ENCODE data around the gene EPN1. TPM values are rescaled to one million over a fixed set of nuclear protein-coding genes. Genes with fewer than 3 reads are reported as not detected.

Gene EPN1
- total and polyA plus RNA-seq, 2 of the 13 experiments (the other 11 are each of a cell fraction or from before 2014, with no cell fraction given): 28.9 to 31.7 TPM

GRCh38 chr19:55704494-55705245, 29.6 kb downstream of the EPN1 start:
- H3K4me3 ChIP-seq (replicated peaks in 1 of 3; ENCODE audit: insufficient read depth in 1 of 3, low read depth in 2 of 3, low read length in 3 of 3): no peak overlapping the region
- no peak overlapping the region for H3K27ac ChIP-seq (ENCODE audit: extremely low read length, insufficient read depth, low read length)
- intact Hi-C loops (cut with micrococcal nuclease; ENCODE audit: unreplicated experiment): no loop called here
- no peak overlapping the region for H3K9ac ChIP-seq (ENCODE audit: insufficient read depth, low read depth, low read length)
- in situ Hi-C loops (cut with HindIII; ENCODE audit: extremely low pct_ligation_motif_present, low pct_unique_long_range_greater_than_20kb): no loop called here
- TF ChIP-seq ZNF576 (CRISPR knock-in tag; IDR thresholded peaks at IDR 0.05) (no peak), MEF2D (CRISPR knock-in tag; IDR thresholded peaks at IDR 0.05) (0 out of 2 replicates have a peak, but pooled peaks have one; percentile 25), CTCF (CRISPR knock-in tag; IDR thresholded peaks at IDR 0.05) (peak; percentile 29), RXRA (CRISPR knock-in tag; IDR thresholded peaks at IDR 0.05) (no peak)
- peaks cover 0 to 15% of the 10 kb centered on the region in 2 experiments; a peak in 2 of 5 replicates for H3K36me3 ChIP-seq (replicated peaks in 1 of 2; ENCODE audit: control insufficient read depth in 1 of 2, insufficient read depth in 2 of 2, low read length in 2 of 2)
- FAIRE-seq (no peak), ATAC-seq (peak; percentile 54), DNase-seq (ENCODE audit: low spot score) (no peak)
- no TSS peak for BruUV-seq (replicated peaks)
- H3K9me3 ChIP-seq (ENCODE audit: low read length): no peaks in the 10 kb centered on the region
- H3K27me3 ChIP-seq (ENCODE audit: control insufficient read depth in 1 of 2, insufficient read depth in 2 of 2, low read length in 2 of 2): no peaks in the 10 kb centered on the region
- ChIA-PET POLR2A (no interaction called here), CTCF (ENCODE audit: low intra/inter-chr PET ratio, low total read pairs) (no interaction called here)
- WGBS (ENCODE audit: low lambda C conversion rate): 100% methylated on average over 15 of the region's 15 CpGs
- H2AFZ ChIP-seq (ENCODE audit: low read length): no peak overlapping the region
- no peaks in the 10 kb centered on the region for H3K79me2 ChIP-seq (ENCODE audit: insufficient read depth, low read length)
- H3K4me2 ChIP-seq (ENCODE audit: low read depth, low read length): no peak overlapping the region
- H4K20me1 ChIP-seq (ENCODE audit: insufficient read depth, low read length): no peaks in the 10 kb centered on the region
- H3K4me1 ChIP-seq (ENCODE audit: insufficient read depth, low read length): no peaks in the 10 kb centered on the region

DNA sequence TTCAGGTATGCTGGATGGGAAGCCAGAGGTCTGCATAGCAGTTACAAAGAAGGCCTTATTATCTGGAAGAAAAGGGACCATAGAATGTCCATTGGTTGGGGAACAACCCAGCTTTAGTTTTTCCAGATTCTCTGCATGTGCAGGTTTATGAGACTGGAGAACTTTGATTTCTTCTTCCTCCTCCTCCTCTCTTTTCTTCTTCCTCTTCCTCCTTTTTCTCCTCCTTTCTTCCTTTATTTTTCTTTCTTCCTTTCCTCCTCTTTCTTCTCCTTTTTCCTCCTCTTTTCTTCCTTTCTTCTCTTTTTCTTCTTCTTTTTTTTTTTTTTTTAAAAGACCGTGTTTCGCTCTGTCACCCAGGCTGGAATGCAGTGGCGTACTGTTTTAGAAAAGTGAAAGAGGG, 30.9 kb downstream of the EPN1 start:
- no peak for DNase-seq (ENCODE audit: low spot score)
- FAIRE-seq: no peak
- CTCF ChIA-PET (ENCODE audit: low intra/inter-chr PET ratio, low total read pairs): no interaction called here
- BruUV-seq (replicated peaks): no TSS peak
- in situ Hi-C loops (cut with HindIII; ENCODE audit: extremely low pct_ligation_motif_present, low pct_unique_long_range_greater_than_20kb): no loop called here
- intact Hi-C loops (cut with micrococcal nuclease; ENCODE audit: unreplicated experiment): no loop called here
- WGBS (ENCODE audit: low lambda C conversion rate): 98% methylated on average over 3 of the region's 3 CpGs
- H2AFZ ChIP-seq (ENCODE audit: low read length): no peak overlapping the region
- H3K27ac ChIP-seq (ENCODE audit: extremely low read length, insufficient read depth, low read length): no peak overlapping the region
- H3K9me3 ChIP-seq (ENCODE audit: low read length): no peaks in the 10 kb centered on the region
- no peaks in the 10 kb centered on the region for H3K27me3 ChIP-seq (ENCODE audit: control insufficient read depth in 1 of 2, insufficient read depth in 2 of 2, low read length in 2 of 2)
- H3K4me3 ChIP-seq (replicated peaks in 1 of 3; ENCODE audit: insufficient read depth in 1 of 3, low read depth in 2 of 3, low read length in 3 of 3): no peak overlapping the region
- H3K79me2 ChIP-seq (ENCODE audit: insufficient read depth, low read length): no peaks in the 10 kb centered on the region
- H3K36me3 ChIP-seq (replicated peaks in 1 of 2; ENCODE audit: control insufficient read depth in 1 of 2, insufficient read depth in 2 of 2, low read length in 2 of 2): peaks cover 0 to 10% of the 10 kb centered on the region in 2 experiments; a peak in 1 of 5 replicates
- no peak for TF ChIP-seq NFE2L1 (CRISPR knock-in tag; IDR thresholded peaks at IDR 0.05; ENCODE audit: borderline replicate concordance)
- no peak for TF ChIP-seq FOSL1 (CRISPR knock-in tag; IDR thresholded peaks at IDR 0.05; ENCODE audit: borderline replicate concordance)
- TF ChIP-seq ZNF414 (CRISPR knock-in tag; IDR thresholded peaks at IDR 0.05): no peak
- TF ChIP-seq NONO (IDR thresholded peaks at IDR 0.05): no peak
- TF ChIP-seq NONO (CRISPR knock-in tag; conservative IDR thresholded peaks at IDR 0.05): no peak
- TF ChIP-seq ZNF30 (CRISPR knock-in tag; IDR thresholded peaks at IDR 0.05): no peak
- no peak for TF ChIP-seq SP4 (CRISPR knock-in tag; IDR thresholded peaks at IDR 0.05)
- TF ChIP-seq, protein P1, sequence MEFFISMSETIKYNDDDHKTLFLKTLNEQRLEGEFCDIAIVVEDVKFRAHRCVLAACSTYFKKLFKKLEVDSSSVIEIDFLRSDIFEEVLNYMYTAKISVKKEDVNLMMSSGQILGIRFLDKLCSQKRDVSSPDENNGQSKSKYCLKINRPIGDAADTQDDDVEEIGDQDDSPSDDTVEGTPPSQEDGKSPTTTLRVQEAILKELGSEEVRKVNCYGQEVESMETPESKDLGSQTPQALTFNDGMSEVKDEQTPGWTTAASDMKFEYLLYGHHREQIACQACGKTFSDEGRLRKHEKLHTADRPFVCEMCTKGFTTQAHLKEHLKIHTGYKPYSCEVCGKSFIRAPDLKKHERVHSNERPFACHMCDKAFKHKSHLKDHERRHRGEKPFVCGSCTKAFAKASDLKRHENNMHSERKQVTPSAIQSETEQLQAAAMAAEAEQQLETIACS (CRISPR knock-in tag; IDR thresholded peaks at IDR 0.05): no peak
- TF ChIP-seq DNMT3B (CRISPR knock-in tag; conservative IDR thresholded peaks at IDR 0.05): no peak
- no peak overlapping the region for H3K4me2 ChIP-seq (ENCODE audit: low read depth, low read length)
- no peaks in the 10 kb centered on the region for H3K4me1 ChIP-seq (ENCODE audit: insufficient read depth, low read length)
- no peak for ATAC-seq
- no peak overlapping the region for H3K9ac ChIP-seq (ENCODE audit: insufficient read depth, low read depth, low read length)
- POLR2A ChIA-PET: no interaction called here
- H4K20me1 ChIP-seq (ENCODE audit: insufficient read depth, low read length): no peaks in the 10 kb centered on the region
